GM19351 (cell line): ENCODE data around the gene AP5S1.
A peak's percentile ranks its signal among the peaks of the same experiment; 100 is the strongest.

ENCODE experiments used
- ATAC-seq: cut with Tn5 transposase; IDR thresholded peaks from one replicate; pipeline ENCODE4 v1.9.1; 2021; ENCODE audit warnings: mild to moderate bottlenecking, moderate library complexity; ENCODE audit not compliant: unreplicated experiment

Gene AP5S1

GRCh38 chr20:3820048-3820900, at the start of gene AP5S1:
Gene AP5S1, plus strand, starts transcription at chr20:3820547. Its CDS starts 1,571 bp downstream, at chr20:3822118.
- peak; percentile 81 for ATAC-seq

- no peak for ATAC-seq
Observed at GRCh38 chr20:3771552-3772058, 48.7 kb upstream of the AP5S1 start.

- no peak for ATAC-seq
Observed at GRCh38 chr20:3775457-3776108, 44.8 kb upstream of the AP5S1 start.

- no peak for ATAC-seq
Observed at GRCh38 chr20:3777381-3777715, 43.0 kb upstream of the AP5S1 start.

- no peak for ATAC-seq
Observed at GRCh38 chr20:3777716-3778629, 42.4 kb upstream of the AP5S1 start.

GRCh38 chr20:3778976-3779375, 41.4 kb upstream of the AP5S1 start:
- ATAC-seq: no peak

GRCh38 chr20:3781153-3781910, 39.0 kb upstream of the AP5S1 start, which contains the start of gene SPEF1:
Gene SPEF1, minus strand, starts transcription at chr20:3781448. Its CDS starts 161 bp downstream, at chr20:3781287.
- peak; percentile 74 for ATAC-seq

- ATAC-seq: no peak
Observed at GRCh38 chr20:3782597-3782996, 37.8 kb upstream of the AP5S1 start.

- ATAC-seq: no peak
Observed at GRCh38 chr20:3783068-3783489, 37.3 kb upstream of the AP5S1 start.

GRCh38 chr20:3783511-3784195, 36.7 kb upstream of the AP5S1 start:
- no peak for ATAC-seq

- no peak for ATAC-seq
Observed at GRCh38 chr20:3784216-3784853, 36.0 kb upstream of the AP5S1 start.

- ATAC-seq: no peak
Observed at GRCh38 chr20:3784863-3785239, 35.5 kb upstream of the AP5S1 start.

GRCh38 chr20:3785240-3786125, 34.9 kb upstream of the AP5S1 start:
- ATAC-seq: no peak

GRCh38 chr20:3786126-3786484, 34.2 kb upstream of the AP5S1 start:
- ATAC-seq: peak; percentile 29

- peak; percentile 83 for ATAC-seq
Observed at GRCh38 chr20:3786665-3787323, 33.6 kb upstream of the AP5S1 start, which contains the start of gene CENPB. Gene CENPB, minus strand, starts transcription at chr20:3786740. Its CDS starts 257 bp downstream, at chr20:3786483.

- ATAC-seq: no peak
Observed at GRCh38 chr20:3787324-3788014, 32.9 kb upstream of the AP5S1 start.

- no peak for ATAC-seq
Observed at GRCh38 chr20:3788685-3789155, 31.6 kb upstream of the AP5S1 start.
